A673 (cell line): ENCODE measurements around the gene ATG7. TPM values are rescaled to one million over a fixed set of nuclear protein-coding genes. Genes with fewer than 3 reads are reported as not detected.

ENCODE experiments used
- BruUV-seq: library from RNA; stranded (reverse); fragments of 400-500 nt; replicated peaks from 2 replicates; lab custom pipeline; 2021; lab: Mats Ljungman, UMichigan
- CTCF ChIA-PET: fragments of 300-600 bp; sonication (Branson Sonifier 250); formaldehyde crosslinking; loops from one replicate; lab custom pipeline; 2022; ENCODE audit warnings: antibody characterized with exemption; lab: Charles Lee
- POLR2A ChIA-PET: fragments of 300-600 bp; sonication (Branson Sonifier 250); formaldehyde crosslinking; loops from one replicate; lab custom pipeline; 2022; ENCODE audit warnings: antibody characterized with exemption; ENCODE audit not compliant: low non-redundant PET; lab: Charles Lee
- DNase-seq: peaks from one replicate; pipeline ENCODE4 v3.0.0-alpha.2; 2015; ENCODE audit warnings: low spot score
- H3K27ac ChIP-seq: fragments of 200-600 bp; sonication (generic); 2 replicates; pipeline ENCODE4 v1.5.1; 2016; ENCODE audit warnings: mixed run types, low read depth, mild to moderate bottlenecking, mixed read lengths, antibody characterized with exemption, low read length; ENCODE audit not compliant: poor library complexity, severe bottlenecking
- H3K27me3 ChIP-seq: fragments of 200-600 bp; sonication (generic); replicated peaks from 2 replicates; pipeline ENCODE4 v1.6.1; 2017; ENCODE audit warnings: mixed run types, low read depth, mild to moderate bottlenecking, mixed read lengths, antibody characterized with exemption, low read length; ENCODE audit not compliant: insufficient read depth, poor library complexity
- H3K36me3 ChIP-seq: fragments of 200-600 bp; sonication (generic); 2 replicates; pipeline ENCODE4 v1.6.1; 2016; ENCODE audit warnings: mixed run types, mild to moderate bottlenecking, mixed read lengths, antibody characterized with exemption, low read length; ENCODE audit not compliant: insufficient read depth, poor library complexity, severe bottlenecking
- H3K4me1 ChIP-seq: fragments of 200-600 bp; sonication (generic); 2 replicates; pipeline ENCODE4 v1.6.1; 2017; ENCODE audit warnings: mixed run types, mild to moderate bottlenecking, mixed read lengths, antibody characterized with exemption, low read length; ENCODE audit not compliant: insufficient read depth, poor library complexity, severe bottlenecking
- H3K4me3 ChIP-seq: fragments of 200-600 bp; sonication (generic); 2 replicates; pipeline ENCODE4 v1.5.1; 2016; ENCODE audit warnings: low read depth, mixed run types, mild to moderate bottlenecking, mixed read lengths, low read length; ENCODE audit not compliant: poor library complexity, severe bottlenecking
- H3K9me3 ChIP-seq: fragments of 200-600 bp; sonication (generic); 2 replicates; pipeline ENCODE4 v1.6.1; 2016; ENCODE audit warnings: mixed run types, low read depth, mild to moderate bottlenecking, mixed read lengths, antibody characterized with exemption, low read length; ENCODE audit not compliant: poor library complexity, severe bottlenecking
- CTCF ChIP-seq: fragments of 300-800, 200-600 bp; sonication (generic); conservative IDR thresholded peaks from 2 replicates; pipeline ENCODE4 v1.5.1; 2017; ENCODE audit warnings: low read depth, mild to moderate bottlenecking, antibody characterized with exemption, low read length, moderate library complexity, mixed read lengths
- EZH2 ChIP-seq: fragments of 200-600 bp; sonication (generic); IDR thresholded peaks from 2 replicates; pipeline ENCODE4 v1.6.1; 2017; ENCODE audit warnings: borderline replicate concordance, low read depth, mild to moderate bottlenecking, mixed read lengths, antibody characterized with exemption, low read length; ENCODE audit not compliant: poor library complexity, severe bottlenecking
- intact Hi-C: fragments of 100-400 bp; cut with micrococcal nuclease; formaldehyde crosslinking; loops from one replicate; pipeline ENCODE4 v1.10.0; 2022; ENCODE audit not compliant: unreplicated experiment
- total RNA-seq: library from RNA; stranded (reverse); gene quantifications from 2 replicates; pipeline ENCODE4 v1.2.3, GENCODE V29; 2021

Gene ATG7
- total RNA-seq, 1 experiment from 2014 or later = 30.9 TPM

GRCh38 chr3:11560746-11561145, 288.5 kb downstream of the ATG7 start:
- H3K4me3 ChIP-seq = no peak overlapping the region
- TF ChIP-seq EZH2 (no peak), CTCF (no peak)
- CTCF ChIA-PET = no interaction called here
- no peak overlapping the region for H3K27ac ChIP-seq
- no TSS peak for BruUV-seq
- H3K9me3 ChIP-seq = no peaks in the 10 kb centered on the region
- POLR2A ChIA-PET = no interaction called here
- H3K27me3 ChIP-seq = no peaks in the 10 kb centered on the region
- no peak for DNase-seq
- H3K4me1 ChIP-seq = no peaks in the 10 kb centered on the region
- intact Hi-C loops = no loop called here
- peaks cover 16% of the 10 kb centered on the region for H3K36me3 ChIP-seq

GRCh38 chr3:11562277-11562881, 290.2 kb downstream of the ATG7 start:
- no peak for DNase-seq
- CTCF ChIA-PET = no interaction called here
- Histone ChIP-seq H3K9me3 (no peaks in the 10 kb centered on the region), H3K27ac (peak overlapping the region; percentile 42), H3K4me1 (no peaks in the 10 kb centered on the region), H3K36me3 (peaks cover 19% of the 10 kb centered on the region), H3K4me3 (no peak overlapping the region), H3K27me3 (no peaks in the 10 kb centered on the region)
- no peak for TF ChIP-seq CTCF
- no peak for TF ChIP-seq EZH2
- BruUV-seq = no TSS peak
- intact Hi-C loops = no loop called here
- POLR2A ChIA-PET = no interaction called here

- BruUV-seq = no TSS peak
- Histone ChIP-seq H3K4me3 (no peak overlapping the region), H3K27ac (peak overlapping the region; percentile 42), H3K36me3 (peaks cover 15% of the 10 kb centered on the region), H3K27me3 (no peaks in the 10 kb centered on the region), H3K4me1 (no peaks in the 10 kb centered on the region), H3K9me3 (no peaks in the 10 kb centered on the region)
- no peak for DNase-seq
- ChIA-PET CTCF (no interaction called here), POLR2A (no interaction called here)
- intact Hi-C loops = no loop called here
- TF ChIP-seq CTCF (no peak), EZH2 (no peak)
Measured at GRCh38 chr3:11563159-11563864, 291.1 kb downstream of the ATG7 start.
